Stimulated activated CD4-positive, alpha-beta T cell treated with anti-CD3 and anti-CD28 coated beads, Interleukin-1b, Interleukin-23, amount 100 ng/mL, for 24 hours (primary cell): ENCODE results near the gene LAMA4.

Experiments used
- DNase-seq, 4 experiments: peaks; one replicate each; pipeline ENCODE4 v3.0.0-alpha.2; 2020; ENCODE audit warnings: low read depth in 4 of 4, low spot score in 1 of 4

The LAMA4 gene

GRCh38 chr6:112253841-112254816, at the start of gene LAMA4:
Gene LAMA4, minus strand, starts transcription at chr6:112254567. Its CDS starts 417 bp downstream, at chr6:112254150.
- peak in 2 of 4 experiments; percentile 4 to 7 for DNase-seq

- DNase-seq, result no peak
Measured at GRCh38 chr6:112302142-112302705, 47.9 kb upstream of the LAMA4 start.

DNA sequence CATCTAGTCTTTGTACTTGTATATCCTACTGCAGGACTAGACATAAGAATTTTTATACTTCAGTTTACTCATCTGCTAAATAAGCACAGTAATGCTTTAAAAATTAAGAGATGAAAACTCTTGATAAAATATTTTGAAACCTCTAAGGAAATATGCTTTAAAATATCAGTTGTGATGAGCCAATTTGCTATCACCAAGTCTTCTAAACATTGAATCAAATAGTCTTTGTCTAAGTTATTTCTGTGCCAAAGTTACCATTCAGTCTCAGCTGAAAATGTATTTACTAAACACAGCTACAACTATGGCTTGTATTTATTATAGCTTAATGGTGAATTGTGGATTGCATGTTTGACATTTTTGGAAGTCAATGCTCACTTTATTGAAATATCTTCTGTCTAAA, 46.5 kb upstream of the LAMA4 start:
- no peak for DNase-seq

DNA sequence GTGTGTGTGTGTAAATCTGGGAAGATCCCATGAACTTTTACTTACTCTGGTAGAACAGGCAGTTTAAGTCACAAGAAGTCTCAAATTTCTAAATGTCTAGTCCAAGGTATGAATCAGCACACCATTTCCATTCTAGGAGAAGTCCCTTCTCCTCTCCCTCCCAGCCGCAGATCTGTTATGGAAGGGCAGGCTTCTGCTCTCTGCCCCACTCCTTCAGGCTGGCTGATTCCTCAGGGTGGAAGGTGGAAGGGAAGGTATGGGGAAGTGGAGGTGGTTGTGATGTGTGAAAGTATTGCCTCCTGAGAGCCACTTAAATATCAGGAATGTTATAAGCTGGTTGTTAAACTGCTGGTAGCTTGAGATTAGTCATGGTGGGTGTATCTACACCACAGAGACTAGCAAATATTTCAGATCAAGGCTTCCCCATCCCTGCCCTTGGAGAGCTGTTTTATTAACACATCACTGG, 44.5 kb upstream of the LAMA4 start:
- no peak for DNase-seq

- DNase-seq, result no peak
Measured at GRCh38 chr6:112298021-112298745, 43.8 kb upstream of the LAMA4 start.

DNA sequence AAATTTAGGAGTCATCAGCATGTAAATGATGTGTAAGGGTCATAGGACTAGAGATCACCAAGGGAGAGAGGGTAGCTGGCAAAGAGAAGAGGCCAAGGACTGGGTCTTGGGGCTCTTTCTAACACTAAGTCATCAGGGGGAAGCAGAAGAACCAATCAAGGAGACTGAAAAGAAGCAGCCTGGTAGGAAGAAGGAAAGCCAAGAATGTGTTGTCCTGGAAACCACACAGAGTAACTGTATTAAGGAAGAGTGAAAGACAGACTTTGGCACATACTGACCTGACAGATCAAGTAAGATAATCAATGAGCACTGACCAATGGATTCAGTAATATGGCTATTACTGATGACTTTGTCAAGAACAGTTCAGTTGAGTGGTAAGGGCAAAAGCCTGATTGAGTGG, 42.3 kb upstream of the LAMA4 start:
- DNase-seq, result no peak

DNA sequence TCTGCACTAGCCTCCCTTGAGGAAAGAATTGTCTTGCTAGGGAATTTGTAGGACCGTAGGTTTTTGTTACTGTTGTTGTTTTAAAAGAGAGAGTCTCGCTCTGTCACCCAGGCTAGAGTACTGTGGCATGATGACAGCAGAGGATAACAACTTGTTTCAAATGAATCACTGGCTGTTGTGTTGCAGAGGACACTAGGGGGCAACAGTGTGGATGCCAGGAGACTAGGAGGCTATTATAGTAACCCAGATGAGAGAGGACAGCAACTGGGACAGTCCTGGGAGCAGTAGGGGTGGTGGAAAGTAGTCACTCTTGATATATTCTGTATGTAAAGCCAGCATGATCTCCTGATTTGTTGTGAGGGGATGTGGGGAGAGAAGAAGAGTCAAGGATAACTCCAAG, 41.8 kb upstream of the LAMA4 start:
- no peak for DNase-seq

DNA sequence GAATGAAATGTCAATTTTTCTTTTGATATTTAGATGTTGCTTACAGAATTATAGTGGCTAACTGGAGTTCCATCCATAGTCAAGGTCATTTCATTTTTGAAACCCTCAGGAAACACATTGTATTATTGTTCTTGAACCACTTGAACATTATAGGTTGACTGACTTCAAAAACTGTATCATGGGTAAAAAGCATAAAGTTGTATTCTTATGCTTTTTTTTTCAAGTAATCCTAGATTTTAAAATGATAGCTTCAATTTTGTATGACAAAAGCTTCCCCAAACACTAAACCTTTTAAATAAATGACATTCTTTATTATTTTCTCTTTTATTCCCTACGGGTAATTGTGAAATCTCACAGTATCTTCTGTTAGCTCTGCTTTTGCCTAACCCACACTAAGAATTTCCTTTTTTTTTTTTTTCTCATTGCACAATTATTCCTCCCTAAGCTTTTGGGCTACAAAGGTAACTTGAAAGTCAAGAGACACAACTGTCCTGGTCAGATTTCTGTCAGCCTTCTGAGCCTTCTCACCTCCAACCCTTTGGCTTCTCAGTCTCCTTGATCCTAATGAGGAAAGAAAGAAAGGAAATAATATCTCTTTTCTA, 36.9 kb upstream of the LAMA4 start:
- no peak for DNase-seq

- no peak for DNase-seq
Measured at GRCh38 chr6:112289038-112289566, 34.7 kb upstream of the LAMA4 start.

- DNase-seq, result no peak
Measured at GRCh38 chr6:112288475-112288874, 34.1 kb upstream of the LAMA4 start.

DNA sequence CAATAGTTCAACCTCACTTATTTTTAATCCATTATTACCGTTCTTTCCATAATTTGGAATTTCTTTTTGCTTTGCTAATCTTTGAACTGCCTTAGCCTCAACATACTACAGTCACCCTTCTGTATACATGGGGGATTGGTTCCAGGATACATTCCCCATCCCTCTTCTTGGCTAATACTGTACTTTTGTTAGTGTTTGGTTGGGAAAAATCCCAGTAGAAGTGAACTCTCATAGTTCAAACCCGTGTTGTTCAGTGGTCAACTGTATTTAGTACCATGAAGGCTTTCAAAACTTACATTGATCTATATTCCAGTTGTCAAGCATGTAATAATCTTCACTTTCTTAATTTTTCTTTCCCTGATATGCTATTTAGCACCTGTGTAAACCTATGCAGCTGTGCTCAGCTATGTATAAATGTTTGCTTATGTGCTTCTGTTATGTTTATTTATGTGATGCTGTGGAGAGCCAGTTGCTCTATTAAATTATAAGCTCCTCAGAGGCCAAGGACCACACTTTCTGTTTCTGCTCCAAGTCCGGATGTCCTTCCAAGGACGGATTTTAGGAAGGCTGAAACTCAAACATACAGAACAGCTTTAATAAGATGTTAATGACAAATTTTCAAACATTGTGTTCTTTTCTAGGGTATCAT, 33.3 kb upstream of the LAMA4 start:
- no peak for DNase-seq

DNA sequence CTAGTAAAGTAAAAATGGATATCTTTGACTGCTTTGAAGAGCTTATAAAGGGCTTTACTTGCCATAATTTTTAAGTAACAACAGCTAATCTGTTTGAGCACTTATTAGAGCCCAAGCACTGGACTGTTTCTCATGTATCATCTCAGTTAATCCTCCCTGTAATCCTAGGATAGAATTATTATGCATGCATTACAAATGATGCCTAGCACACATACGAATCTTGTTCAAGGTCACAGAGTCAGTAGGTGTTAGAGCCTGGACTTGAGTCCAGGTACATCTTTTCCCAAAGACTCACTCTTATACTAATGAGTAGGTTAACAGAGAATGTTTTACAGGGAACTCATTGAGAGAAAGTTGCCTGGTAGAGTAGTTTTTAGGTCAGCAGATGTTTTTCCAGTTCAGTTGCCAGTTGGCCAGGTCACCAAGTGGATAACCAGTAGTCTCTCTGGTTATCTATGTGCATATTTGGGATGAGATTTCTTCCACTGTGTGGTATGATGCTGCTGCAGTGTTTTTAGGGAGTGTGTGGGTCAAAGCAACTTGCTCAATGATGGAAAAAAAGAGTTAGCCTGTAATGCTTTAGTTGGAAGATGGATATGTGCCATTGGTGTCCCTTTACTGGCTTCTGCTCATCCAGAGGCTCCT, 32.3 kb upstream of the LAMA4 start:
- DNase-seq, result no peak

DNA sequence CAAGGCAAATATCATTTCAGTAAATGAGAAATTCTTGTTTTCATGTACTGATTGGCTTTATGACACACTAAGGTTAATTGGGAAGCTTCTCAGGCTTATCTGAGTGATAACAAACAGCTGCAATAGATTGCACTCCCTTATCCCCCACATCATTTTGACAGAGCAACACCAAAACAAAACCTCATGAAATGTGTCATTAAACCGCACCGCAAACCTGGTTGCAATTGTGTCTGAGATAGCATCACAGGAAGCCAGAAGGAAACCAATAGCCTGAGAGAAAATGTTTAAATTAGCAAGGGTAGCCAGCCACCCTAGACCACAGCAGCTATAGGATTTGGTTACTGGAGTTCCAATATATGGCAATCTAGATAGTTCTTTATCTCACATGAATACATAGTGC, 31.6 kb upstream of the LAMA4 start:
- DNase-seq, result peak in 2 of 4 experiments; percentile 12 to 26

DNA sequence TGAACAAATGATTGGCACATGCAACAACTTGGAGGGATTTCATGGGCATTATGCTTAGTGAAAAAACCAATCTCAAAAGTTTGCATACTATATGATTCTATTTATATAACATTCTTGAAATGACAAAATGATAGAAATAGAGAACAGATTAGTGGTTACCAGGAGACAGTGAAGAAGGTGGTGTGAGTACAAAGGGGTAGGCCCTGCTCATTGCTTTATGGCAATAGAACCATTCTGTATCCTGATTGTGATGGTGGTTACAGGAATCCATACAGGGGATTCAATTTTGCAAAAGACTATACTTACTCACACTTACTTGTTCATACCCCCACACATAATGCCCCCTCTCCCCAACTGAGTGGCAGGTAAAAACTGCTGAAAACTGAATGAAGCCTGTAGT, 30.2 kb upstream of the LAMA4 start:
- no peak for DNase-seq

DNA sequence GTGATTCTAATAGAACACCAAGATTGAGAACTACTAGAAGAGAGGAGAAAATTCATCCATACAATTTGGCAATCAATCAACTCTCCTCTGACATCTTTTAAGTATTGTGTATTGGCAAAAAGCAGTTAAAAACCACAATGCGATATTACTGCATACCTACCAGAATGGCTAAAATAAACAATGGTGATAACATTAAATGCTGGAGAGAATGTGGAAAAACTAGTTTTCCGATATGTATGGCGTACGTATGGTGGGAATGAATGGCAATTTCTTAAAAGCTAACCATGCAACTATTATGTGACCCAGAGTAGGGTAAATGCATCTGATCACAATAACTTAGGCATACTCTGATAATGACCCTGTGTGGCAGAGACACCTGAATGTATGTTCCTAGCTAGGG, 29.3 kb upstream of the LAMA4 start:
- no peak for DNase-seq

GRCh38 chr6:112281821-112282615, 27.7 kb upstream of the LAMA4 start:
- DNase-seq, result no peak

DNA sequence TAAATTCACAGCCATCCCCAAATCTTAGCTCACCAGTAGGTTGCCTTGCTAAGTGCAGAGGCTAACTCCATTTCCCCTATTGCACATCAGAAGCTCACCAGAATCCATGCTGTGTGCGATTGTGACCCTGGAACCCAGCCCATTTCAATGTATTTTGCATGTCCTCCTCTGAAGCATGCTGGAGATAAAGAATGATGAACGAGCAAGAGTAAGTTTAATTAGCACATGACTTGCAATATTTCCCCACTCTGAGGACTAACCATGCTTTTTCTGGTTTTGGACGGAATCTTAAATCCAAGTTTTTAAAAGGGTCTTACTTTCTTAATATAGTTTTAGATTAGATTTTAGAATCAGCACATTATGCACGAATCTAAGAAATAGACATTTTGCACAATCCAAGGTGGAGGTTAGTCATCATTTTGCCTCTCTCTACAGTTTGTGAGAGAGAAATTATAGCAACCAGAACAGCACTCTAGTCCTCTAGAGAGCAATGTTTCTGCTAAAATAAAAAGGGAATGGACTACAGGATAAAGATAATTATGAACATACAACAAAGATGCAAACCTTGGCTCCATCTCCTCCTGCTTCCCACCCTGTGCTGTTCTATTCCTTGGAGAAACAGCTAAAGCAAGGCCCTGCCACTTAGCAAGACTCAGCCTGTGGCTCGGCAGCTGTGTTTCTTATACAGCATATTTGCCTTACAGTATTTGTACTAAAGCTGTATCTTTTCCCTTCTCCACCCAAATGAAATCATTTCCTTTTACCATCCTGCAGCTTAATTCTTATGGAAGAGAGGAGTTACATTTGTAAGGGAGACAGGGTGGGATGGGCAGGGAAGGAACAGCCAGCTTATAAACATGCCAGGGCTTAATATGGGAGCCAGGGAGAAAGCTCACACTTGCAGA, 24.9 kb upstream of the LAMA4 start:
- DNase-seq, result no peak

GRCh38 chr6:112275365-112275764, 21.0 kb upstream of the LAMA4 start:
- no peak for DNase-seq
